ENCODE data around the gene SLC39A9. TPM values are rescaled to one million over a fixed set of nuclear protein-coding genes. Genes with fewer than 3 reads are reported as not detected.

The SLC39A9 gene
- total and polyA plus RNA-seq, 2 of the 4 experiments (the other 2 are of a cell fraction) = 41.4 to 168 TPM

GRCh38 chr14:69366069-69366468, 32.4 kb upstream of the SLC39A9 start:
- H3K4me3 ChIP-seq (ENCODE audit: insufficient read depth, low read depth, low read length) = no peak overlapping the region
- DNase-seq (no peak), ATAC-seq (ENCODE audit: low read depth) (no peak)
- H2BK5ac ChIP-seq (ENCODE audit: low read depth, low read length, poor library complexity, severe bottlenecking) = no peak overlapping the region
- no peak overlapping the region for H4K91ac ChIP-seq (ENCODE audit: insufficient read depth, low read depth, low read length)
- ChIA-PET CTCF (no interaction called here), POLR2A (ENCODE audit: unreplicated experiment) (no interaction called here)
- in situ Hi-C loops (cut with MboI; ENCODE audit: low sequenced_read_pairs) = no loop called here
- no peak overlapping the region for H2BK20ac ChIP-seq (ENCODE audit: low read depth, low read length)
- H3K36me3 ChIP-seq (ENCODE audit: control insufficient read depth, insufficient read depth, low read length) = 0 out of 2 replicates have a peak, but pooled peaks cover 2% of the 10 kb centered on the region
- H2AFZ ChIP-seq (replicated peaks; ENCODE audit: low read length, poor library complexity) = no peak overlapping the region
- H2BK15ac ChIP-seq (ENCODE audit: low read depth, low read length) = no peak overlapping the region
- 77% methylated on average over 2 of the region's 3 CpGs; no CpG with 5 or more reads in 1 of the 2 experiments for WGBS, 2 experiments (ENCODE audit: extremely low coverage in 2 of 2, insufficient read length in 1 of 2)
- H2AK9ac ChIP-seq (replicated peaks; ENCODE audit: low read depth, low read length, poor library complexity) = no peak overlapping the region
- BruUV-seq (replicated peaks) = no TSS peak
- no peaks in the 10 kb centered on the region for H3K9me1 ChIP-seq (ENCODE audit: insufficient read depth, low read length)
- no peaks in the 10 kb centered on the region for H3K4me1 ChIP-seq (ENCODE audit: control insufficient read depth, insufficient read depth, low read length)
- no peak overlapping the region for H3K14ac ChIP-seq (replicated peaks; ENCODE audit: low read depth, low read length)
- H2BK120ac ChIP-seq (ENCODE audit: low read depth, low read length) = no peak overlapping the region
- H3K56ac ChIP-seq (ENCODE audit: extremely low read depth, insufficient read depth, low read length) = no peak overlapping the region
- no peaks in the 10 kb centered on the region for H4K20me1 ChIP-seq (ENCODE audit: insufficient read depth, low read length)
- no peaks in the 10 kb centered on the region for H3K79me1 ChIP-seq (ENCODE audit: low read depth in 1 of 2, low read length in 2 of 2)
- no peaks in the 10 kb centered on the region for H3K27me3 ChIP-seq (ENCODE audit: control insufficient read depth, insufficient read depth, low read length)
- H3K23ac ChIP-seq (ENCODE audit: low read depth, low read length) = no peak overlapping the region
- no peak overlapping the region for H3K4ac ChIP-seq (ENCODE audit: low read depth, low read length)
- H2AK5ac ChIP-seq (ENCODE audit: low read depth, low read length) = no peak overlapping the region
- TF ChIP-seq CHD1 (IDR thresholded peaks at IDR 0.05; ENCODE audit: low read depth, low read length) = no peak
- dilution Hi-C loops (cut with HindIII; ENCODE audit: low sequenced_read_pairs, unreplicated experiment) = no loop called here
- H3K4me2 ChIP-seq (ENCODE audit: low read depth, low read length) = no peak overlapping the region
- no peak overlapping the region for H3K27ac ChIP-seq (ENCODE audit: insufficient read depth, low read length)
- H4K5ac ChIP-seq (ENCODE audit: low read depth, low read length) = no peak overlapping the region
- H3K18ac ChIP-seq (ENCODE audit: low read depth, low read length) = no peak overlapping the region
- H3K9ac ChIP-seq (ENCODE audit: low read depth, low read length) = no peak overlapping the region
- no peak overlapping the region for H4K8ac ChIP-seq (ENCODE audit: low read depth in 2 of 2, low read length in 2 of 2)
- no peaks in the 10 kb centered on the region for H3K9me3 ChIP-seq (ENCODE audit: control insufficient read depth, insufficient read depth, low read length)
- intact Hi-C loops (cut with micrococcal nuclease) = no loop called here
